ENCODE results near the gene SMOC2. TPM values are rescaled to one million over a fixed set of nuclear protein-coding genes. Genes with fewer than 3 reads are reported as not detected.
A peak's percentile ranks its signal among the peaks of the same experiment; 100 is the strongest.
"Not testable (repeated sequence)": the region's sequence is repeated elsewhere in the genome, so short reads cannot be mapped to it uniquely, and the experiment has no call there.

The SMOC2 gene
- total RNA-seq, 1 donor from 2014 or later = 102 TPM

DNA sequence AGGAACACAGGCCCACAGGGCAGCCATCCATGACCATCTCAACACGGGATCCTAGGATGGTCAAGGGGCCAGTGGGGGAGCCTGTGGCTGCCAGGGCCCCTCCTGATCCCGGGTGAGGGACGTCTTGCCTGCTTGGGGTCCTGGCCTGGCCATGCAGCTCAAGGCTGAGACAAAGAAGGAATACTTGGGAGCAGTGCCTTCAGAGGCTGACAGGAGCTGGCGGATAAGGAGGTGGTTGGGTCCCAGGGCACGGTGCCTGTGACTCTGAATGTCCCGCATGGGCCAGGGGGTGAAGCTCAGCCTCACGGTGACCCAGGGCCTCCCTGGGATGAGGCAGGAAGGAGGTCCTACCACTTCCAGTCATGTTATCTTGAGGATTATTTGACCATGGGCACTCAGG, 95.2 kb downstream of the SMOC2 start:
- H3K4me3 ChIP-seq = no peak overlapping the region
- TF ChIP-seq, protein P1, sequence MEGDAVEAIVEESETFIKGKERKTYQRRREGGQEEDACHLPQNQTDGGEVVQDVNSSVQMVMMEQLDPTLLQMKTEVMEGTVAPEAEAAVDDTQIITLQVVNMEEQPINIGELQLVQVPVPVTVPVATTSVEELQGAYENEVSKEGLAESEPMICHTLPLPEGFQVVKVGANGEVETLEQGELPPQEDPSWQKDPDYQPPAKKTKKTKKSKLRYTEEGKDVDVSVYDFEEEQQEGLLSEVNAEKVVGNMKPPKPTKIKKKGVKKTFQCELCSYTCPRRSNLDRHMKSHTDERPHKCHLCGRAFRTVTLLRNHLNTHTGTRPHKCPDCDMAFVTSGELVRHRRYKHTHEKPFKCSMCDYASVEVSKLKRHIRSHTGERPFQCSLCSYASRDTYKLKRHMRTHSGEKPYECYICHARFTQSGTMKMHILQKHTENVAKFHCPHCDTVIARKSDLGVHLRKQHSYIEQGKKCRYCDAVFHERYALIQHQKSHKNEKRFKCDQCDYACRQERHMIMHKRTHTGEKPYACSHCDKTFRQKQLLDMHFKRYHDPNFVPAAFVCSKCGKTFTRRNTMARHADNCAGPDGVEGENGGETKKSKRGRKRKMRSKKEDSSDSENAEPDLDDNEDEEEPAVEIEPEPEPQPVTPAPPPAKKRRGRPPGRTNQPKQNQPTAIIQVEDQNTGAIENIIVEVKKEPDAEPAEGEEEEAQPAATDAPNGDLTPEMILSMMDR (IDR thresholded peaks at IDR 0.05) = no peak
- no peak for DNase-seq (ENCODE audit: low spot score in 2 of 2)
- H3K4me1 ChIP-seq = peaks cover 22 to 59% of the 10 kb centered on the region in 2 donors
- peak overlapping the region; percentile 64 to 71 for H3K27ac ChIP-seq
- no peaks in the 10 kb centered on the region for H3K9me3 ChIP-seq
- intact Hi-C loops (cut with DNase I) = no loop called here
- H3K27me3 ChIP-seq = no peaks in the 10 kb centered on the region
- H3K36me3 ChIP-seq = peaks cover 0 to 3% of the 10 kb centered on the region in 2 donors

- TF ChIP-seq, protein P1 (IDR thresholded peaks at IDR 0.05) = no peak
These were observed 95.9 kb downstream of the SMOC2 start for GRCh38 chr6:168536665-168537539.

DNA sequence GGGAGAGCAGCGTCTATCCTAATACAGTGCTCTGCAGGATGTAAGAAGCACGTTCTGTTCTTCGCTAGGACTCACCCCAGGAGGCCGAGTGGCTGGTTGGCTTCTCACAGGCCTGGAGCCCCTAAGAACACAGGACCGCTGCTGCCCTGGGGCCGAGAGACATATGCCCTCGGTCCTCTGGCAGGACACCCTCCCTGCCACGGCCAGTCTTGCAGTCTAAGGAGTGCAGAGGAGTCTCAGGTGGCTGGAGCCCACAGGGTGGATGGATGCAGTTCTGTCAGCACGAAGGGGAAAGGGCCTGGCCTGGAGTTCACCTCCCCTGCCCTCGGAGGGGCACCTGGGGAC, 96.5 kb downstream of the SMOC2 start:
- Histone ChIP-seq H3K9me3 (no peaks in the 10 kb centered on the region), H3K4me3 (no peak overlapping the region), H3K36me3 (no peaks in the 10 kb centered on the region), H3K27me3 (no peaks in the 10 kb centered on the region), H3K4me1 (peaks cover 22 to 64% of the 10 kb centered on the region in 2 donors), H3K27ac (peak overlapping the region; percentile 64 to 71)
- TF ChIP-seq, protein P1 (IDR thresholded peaks at IDR 0.05) = no peak
- intact Hi-C loops (cut with DNase I) = no loop called here
- DNase-seq (ENCODE audit: low spot score in 2 of 2) = no peak

More at GRCh38 chr6:168536665-168537539, 95.9 kb downstream of the SMOC2 start:
- H3K27me3 ChIP-seq = no peaks in the 10 kb centered on the region
- no peak for DNase-seq (ENCODE audit: low spot score in 2 of 2)
- no peak overlapping the region for H3K4me3 ChIP-seq
- H3K9me3 ChIP-seq = no peaks in the 10 kb centered on the region
- H3K36me3 ChIP-seq = no peaks in the 10 kb centered on the region
- H3K4me1 ChIP-seq = peaks cover 22 to 64% of the 10 kb centered on the region in 2 donors
- H3K27ac ChIP-seq = peak overlapping the region; percentile 64 to 71
- intact Hi-C loops (cut with DNase I) = no loop called here

DNA sequence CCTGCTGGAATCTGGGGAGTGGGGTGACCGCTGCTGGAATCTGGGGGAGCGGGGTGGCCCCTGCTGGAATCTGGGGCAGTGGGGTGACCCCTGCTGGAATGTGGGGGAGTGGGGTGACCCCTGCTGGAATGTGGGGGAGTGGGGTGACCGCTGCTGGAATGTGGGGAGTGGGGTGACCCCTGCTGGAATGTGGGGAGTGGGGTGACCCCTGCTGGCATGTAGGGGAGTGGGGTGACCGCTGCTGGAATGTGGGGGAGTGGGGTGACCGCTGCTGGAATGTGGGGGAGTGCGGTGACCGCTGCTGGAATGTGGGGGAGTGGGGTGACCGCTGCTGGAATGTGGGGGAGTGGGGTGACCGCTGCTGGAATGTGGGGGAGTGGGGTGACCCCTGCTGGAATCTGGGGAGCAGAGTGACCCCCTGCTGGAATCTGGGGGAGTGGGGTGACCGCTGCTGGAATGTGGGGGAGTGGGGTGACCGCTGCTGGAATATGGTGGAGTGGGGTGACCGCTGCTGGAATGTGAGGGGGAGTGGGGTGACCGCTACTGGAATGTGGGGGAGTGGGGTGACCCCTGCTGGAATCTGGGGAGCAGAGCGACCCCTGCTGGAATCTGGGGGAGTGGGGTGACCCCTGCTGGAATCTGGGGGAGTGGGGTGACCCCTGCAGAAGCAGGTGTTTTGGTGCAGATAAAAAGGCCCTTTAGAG, 97.4 kb downstream of the SMOC2 start:
- H3K27me3 ChIP-seq; H3K4me3 ChIP-seq; DNase-seq (ENCODE audit: low spot score in 2 of 2); H3K36me3 ChIP-seq; intact Hi-C loops (cut with DNase I); H3K9me3 ChIP-seq: not testable (repeated sequence)
- peak overlapping the region; percentile 67 to 71 for H3K27ac ChIP-seq
- peaks cover 22 to 60% of the 10 kb centered on the region in 2 donors for H3K4me1 ChIP-seq

DNA sequence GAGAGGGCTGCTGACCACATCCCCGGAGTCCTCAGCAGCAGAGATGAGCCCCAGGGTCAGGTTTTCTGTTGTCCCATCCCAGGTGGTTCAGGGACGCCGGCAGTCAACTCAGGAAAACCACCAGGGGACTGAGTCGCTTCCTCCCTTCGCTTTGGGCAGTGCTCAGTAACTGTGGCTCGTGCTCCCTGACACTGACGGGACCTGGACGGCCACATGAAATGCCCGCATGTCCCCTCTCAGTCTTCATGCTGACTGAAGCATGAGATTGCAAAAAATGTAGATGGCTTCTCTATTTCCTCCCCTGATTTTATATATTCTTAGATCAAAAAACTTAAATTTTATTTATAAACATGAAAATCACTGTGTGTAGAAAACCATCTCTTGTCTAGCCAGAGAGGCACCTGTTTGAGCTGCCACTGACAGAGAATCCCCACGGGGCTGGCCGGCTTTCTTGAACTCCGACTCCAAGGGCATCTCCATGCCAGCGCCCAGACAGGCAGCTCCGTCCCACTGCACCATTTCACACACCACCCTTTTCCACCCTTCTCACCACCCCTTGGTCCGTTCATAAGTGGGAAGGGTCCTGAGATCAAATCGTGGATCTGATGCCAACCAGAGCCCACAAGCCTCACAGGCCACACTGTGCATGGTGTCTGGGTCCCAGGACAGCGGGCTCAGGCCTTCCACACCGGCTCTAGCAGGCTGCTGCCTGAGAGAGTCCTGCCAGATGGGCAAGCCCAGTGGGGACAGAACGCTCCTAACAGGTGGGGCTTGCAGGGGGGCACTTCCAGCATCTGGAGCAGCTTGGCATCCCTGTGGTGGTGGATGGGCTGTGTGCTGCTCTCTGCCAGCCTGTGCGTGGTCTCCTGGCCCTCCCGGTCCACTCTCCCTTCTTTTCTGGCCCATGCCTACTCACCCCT, 98.2 kb downstream of the SMOC2 start:
- Histone ChIP-seq H3K9me3 (no peaks in the 10 kb centered on the region), H3K4me3 (no peak overlapping the region), H3K4me1 (peaks cover 22 to 53% of the 10 kb centered on the region in 2 donors), H3K36me3 (no peaks in the 10 kb centered on the region), H3K27ac (peak overlapping the region; percentile 67 to 71), H3K27me3 (no peaks in the 10 kb centered on the region)
- TF ChIP-seq, protein P1 (IDR thresholded peaks at IDR 0.05) = no peak
- intact Hi-C loops (cut with DNase I) = no loop called here
- no peak for DNase-seq (ENCODE audit: low spot score in 2 of 2)

Data from ascending aorta (tissue), 2 donors.